Measurements from ENCODE around the gene ACTR1B.
"Not testable (repeated sequence)": the region's sequence is repeated elsewhere in the genome, so short reads cannot be mapped to it uniquely, and the experiment has no call there.

The ACTR1B gene

DNA sequence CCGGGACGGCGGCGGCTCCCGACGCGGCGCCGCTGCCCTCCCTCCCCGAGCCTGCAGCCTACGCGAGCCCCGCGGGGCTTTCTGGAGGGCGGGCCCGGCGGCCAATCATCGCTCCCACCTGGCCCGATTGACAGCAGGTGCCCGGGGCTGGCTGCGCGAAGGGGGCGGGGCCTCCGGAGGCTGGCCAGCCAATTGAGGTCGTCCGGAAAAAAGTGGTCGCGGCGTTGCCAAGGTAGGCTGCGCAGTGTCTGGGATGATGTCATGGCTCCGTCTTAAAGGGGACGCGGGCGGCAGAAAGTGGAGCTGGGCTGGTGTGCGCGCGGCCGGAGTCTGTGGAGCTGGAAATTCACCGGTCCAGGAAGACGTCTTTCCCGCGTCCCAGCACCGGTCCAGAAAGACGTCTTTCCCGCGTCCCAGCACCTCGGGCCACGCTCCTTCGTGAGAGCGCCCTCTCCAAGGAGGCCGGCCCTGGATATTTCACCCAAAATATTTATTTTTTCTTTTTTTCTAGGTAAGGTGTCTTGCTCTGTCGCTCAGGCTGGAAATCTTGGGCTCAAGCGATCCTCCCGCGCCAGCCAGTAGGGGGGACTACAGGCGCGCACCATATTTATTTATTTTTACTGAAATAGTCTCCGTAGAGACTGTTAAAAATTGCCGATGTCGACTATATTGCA, at the start of gene ACTR1B:
Gene ACTR1B (minus strand): TSS at position 83 of the 674 bp plus-strand sequence. CDS start 154 bp downstream, outside the sequence.
- peak; percentile 97 to 98 for DNase-seq

DNA sequence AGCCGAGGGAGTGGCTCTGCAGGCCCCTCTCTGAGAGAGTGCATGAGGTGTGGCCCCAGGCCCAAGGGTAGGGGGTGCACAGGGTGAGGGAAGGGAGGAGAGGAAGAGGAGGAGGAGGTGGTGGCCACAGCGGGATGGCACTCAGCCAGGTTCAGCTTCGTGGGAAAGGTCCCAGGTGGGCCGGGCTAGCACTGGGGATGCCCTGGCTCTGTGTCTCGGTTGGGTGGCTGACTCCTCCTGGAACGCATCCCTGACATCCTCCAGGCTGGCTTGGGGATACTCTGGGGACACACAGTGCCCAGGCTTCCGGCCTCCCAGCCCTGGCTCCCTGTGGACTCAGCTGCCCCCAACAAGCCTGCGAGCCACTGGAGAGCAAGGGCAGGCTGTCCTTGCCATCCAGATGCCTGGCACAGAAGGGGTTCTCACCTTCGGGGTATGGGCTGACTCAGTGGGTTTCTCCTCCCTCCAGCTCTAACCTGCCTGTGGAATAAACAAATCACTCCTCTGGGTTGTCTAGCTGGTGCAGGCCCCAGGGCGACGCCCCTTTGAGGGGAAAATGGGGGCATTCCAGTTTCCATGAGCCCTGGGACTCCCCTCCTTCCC, 49.0 kb upstream of the ACTR1B start:
- DNase-seq, result no peak

DNA sequence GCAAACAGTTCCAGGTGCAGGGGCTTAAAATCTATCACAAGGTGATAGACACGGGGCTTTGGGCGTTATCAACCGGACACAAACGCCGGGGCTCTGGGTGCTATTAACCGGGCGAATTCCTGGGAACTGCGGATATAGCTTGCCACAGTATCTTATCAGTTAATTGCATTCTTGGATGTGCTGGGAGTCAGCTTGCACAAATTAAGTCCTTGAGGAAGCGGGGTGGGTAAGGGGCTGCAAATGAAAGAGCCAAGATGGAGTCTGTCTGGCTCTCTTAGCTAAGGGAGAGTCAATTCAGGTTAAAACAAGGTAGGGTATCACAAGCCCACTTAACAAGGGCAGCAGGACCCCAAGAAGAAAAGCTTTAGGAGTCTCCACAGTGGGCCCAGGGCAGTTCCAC, 48.3 kb upstream of the ACTR1B start:
- DNase-seq, result not testable (repeated sequence)

DNA sequence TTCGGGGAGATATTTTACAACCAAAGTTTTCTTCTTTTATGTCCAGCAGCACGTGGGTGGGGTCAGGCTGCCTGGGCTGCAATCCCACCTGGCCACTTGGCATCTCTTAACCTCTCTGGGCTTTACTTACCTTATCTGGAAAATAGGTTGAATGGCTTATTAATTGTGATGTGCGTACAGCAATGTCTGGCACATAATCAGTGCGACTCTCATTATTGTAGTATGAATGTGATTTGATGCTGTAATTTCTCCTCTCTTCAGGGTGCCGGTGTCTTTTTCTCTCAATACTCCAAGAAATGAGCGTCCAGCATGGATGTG, 47.5 kb upstream of the ACTR1B start:
- no peak for DNase-seq

DNA sequence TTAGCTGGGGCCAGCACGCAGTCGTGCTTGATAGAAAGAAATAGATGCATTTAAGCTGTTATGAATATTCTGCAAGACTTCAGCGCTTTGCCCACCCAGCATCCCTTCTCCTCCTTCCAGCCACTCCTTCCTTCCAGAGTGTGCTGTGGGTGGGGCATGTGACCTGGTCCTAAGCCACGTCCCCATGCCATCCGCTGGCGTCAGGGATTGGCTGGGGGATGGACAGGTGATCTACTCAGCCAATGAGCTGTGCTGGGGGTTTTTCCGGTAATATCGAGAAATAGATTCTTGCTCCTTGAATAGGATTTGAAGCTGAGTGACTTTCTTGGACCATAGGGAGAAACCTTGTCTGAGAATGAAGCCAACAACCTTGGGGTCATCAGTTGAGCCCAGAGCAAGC, 44.8 kb upstream of the ACTR1B start:
- DNase-seq, result no peak

DNA sequence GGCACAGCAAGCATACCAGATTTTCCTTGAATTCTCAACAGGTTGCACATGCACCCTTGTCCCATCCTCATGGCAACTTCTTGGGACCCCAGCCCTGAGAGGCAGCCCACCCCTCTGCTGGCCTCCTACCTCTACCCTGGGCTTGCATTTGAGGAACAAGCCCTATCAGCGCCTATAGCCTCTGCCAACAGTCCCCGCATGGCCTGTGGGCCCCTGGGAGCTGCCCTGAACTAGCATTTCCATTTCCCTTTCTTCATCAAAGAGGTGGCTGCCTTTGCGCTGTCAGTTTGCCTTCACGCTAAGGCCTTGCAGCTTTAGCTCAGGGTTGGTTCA, 44.2 kb upstream of the ACTR1B start:
- DNase-seq, result no peak

DNA sequence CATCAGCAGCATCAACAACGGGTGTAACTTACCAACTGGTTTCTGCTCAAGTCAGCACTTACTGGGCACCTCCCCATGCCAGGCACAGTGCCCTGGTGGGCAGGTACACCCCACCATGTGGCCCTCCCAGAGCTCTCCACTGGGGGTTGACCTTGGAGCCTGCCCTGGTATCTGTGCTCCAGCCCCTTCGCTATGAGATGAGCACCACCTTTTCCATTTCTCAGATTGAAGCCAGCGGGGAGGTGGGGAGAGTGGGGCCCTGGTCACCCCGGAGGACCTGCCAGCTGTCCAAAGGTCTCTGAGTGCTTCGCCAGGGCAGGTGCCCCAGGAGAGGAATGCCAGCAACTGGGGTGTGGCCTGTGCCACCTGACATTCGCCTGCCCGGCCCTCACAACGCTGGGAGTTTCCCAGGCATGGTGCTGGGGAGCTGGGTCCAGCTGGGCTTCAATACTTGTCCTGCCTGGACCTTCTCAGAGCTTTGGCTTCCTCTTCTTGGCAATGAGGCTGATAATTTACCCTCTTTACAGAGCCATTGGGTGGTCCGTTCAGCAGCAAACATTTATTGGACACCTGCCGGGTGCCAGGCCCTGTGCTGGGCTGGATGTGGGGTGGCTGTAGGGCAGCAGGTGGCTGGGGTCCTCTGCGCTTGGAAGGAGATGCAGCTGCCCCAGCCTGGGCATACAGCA, 43.7 kb upstream of the ACTR1B start:
- peak; percentile 1 to 12 for DNase-seq

DNA sequence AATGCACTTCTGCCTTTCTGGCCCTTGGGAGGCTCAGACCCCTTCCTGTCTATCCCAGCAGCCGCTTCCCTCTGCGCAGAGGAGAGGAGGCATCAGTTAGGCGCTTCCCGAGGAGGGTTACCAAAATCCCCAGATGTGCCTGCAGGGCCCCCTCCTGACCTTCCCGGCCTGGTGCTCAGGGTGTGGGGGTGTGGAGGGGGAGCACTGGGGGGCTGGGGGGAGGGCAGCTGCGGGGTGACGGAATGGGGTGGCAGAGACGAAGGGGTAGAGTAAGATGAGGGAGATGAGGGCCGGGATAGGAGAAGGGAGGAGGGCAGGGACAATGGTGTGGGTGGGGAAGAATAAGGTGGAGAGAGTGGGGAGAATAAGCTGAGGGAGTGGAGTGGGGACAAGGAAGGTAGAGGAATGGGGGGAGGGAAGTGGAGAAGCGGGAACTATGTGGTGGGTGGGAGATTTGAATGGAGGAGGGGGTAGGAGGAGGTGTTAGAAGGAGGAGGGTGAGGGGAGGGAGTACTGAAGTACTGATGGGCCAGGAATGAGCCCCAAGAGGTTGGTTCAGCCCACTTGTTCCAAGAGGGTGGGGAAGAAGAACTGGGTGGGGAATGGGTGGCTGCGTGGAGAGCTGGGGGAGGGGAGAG, 43.0 kb upstream of the ACTR1B start:
- peak; percentile 6 to 14 for DNase-seq

DNA sequence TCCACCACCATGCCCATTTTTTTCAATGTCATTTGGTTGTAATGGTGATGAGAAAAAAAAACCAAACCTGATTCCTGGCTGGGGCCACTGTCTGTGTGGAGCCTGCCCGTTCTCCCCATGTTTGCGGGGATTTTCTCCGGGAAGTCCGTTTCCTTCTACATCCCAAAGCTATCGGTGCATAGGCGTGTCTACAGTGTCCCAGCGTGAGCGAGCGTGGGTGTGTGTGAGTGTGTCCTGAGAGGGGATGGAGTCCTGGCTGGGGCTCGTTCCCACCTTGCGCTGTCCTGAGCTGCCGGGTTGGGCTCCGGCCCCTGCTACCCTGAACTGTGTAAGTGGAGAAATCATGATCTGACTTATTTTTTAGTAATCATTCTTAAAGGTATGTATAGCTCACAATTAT, 42.3 kb upstream of the ACTR1B start:
- DNase-seq, result peak; percentile 2 to 5

DNA sequence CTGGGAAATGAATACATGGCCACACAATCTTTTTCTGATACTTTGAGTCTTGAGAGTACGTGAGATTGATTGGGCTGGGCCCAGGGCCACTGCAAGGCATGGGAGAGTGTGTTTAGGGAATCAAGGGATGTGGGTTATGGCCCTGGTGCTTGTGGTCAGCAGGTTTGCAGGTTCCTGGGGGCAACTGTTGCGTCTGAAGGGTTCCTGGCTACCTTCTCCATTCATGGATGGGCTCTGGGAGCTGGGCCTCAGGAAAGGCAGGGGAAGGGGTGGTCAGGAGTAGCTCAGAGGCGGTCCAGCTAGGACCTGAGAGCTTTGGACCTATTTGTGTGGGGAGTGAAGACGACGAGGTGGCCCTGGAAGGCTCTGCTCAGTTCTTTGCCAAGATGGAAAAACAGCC, 41.1 kb upstream of the ACTR1B start:
- no peak for DNase-seq

DNA sequence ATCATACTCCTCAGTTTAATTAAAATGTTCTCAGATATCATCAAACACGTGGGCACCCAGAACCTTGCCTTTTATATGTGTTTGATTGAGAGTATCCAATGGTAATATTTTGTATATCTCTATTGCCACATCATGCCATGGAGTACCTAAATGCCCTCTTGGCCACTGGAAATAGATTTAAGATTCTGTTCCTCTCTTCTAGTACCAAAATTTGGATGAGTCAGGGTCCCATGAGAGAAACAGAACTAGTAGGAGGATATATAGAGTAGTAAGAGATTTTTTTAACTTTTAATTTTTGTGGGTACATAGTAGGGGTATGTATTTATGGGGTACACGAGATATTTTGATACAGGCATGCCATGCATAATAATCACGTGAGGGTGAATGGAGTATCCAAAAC, 39.9 kb upstream of the ACTR1B start:
- DNase-seq, result no peak

DNA sequence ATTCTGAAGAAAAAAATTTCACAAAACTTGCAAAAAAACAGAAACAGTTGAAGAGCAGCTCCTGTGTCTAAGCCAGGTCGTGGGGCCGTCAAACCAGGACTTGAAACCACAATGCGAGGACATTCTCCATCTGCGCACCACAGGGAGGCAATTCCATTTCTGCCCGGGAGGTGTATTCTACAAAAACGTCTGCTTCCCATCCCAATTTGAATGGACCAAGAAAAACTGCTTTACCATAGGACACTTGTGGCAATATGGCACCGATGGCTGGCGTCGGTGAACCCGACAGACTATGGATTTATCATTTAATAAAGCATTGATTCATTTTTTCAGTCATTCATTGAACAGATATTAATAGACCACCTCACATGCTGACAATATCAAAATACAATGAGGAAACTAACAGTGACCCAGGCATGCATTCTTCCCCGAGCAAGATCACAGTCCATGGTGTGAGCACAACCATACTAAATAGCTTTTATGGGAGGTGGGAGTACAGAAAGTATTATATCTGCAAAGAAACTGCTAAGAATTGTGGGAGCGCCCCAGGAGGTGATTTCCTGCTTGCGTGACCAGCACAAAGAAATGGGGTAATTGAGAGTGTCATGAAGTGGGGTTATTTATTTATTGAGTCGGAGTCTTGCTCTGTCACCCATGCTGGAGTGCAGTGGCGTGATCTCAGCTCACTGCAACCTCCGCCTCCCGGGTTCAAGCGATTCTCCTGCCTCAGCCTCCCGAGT, 39.1 kb upstream of the ACTR1B start:
- DNase-seq, result no peak

DNA sequence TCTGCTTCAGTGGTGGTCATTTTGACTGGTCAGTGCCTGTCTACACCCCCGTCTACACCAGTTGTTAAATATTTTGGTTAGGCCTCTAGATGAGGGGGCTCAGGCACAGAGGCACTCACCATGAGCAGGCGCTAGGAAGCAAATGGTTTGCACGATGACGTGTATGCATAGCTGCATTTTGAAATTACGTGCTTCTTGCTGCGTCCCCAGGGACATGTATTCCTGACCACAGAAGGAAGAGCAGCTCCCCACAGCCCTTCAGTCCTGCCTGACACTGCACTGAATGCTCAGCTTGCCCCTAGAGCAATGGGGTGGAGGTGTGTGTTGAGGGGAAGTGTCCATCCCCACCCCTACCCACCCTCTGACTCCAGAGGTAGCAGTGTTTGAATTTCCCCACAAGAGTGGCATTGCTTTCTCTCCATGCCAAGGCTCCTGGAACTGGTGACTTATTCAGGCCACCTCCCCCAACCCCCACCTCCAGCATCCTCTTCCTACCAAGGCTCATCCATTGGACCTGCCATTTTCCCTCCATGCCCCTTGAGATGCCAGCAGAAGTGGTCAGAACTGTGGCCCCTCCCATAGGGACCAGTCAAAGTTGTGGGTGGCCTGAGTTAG, 38.1 kb upstream of the ACTR1B start:
- no peak for DNase-seq

DNA sequence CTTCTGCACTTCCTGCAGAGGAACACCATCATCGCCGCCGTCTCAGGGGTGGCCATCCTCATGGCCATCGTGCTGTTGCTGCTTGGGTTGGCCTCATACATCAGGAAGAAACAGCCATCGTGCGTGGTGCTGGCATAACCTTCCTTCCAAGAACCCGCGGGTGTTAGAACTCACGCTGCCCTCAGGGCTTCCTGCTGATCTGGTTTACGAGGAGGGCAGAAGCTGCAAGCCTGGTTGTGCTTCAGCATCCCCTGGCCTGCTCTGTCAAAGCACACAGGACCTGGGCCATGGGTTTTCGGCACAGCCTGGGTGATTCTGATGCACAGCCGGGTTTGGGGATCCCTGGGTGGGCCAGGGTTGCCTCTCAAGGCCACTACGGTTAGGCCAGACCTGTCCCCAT, 37.3 kb upstream of the ACTR1B start:
- no peak for DNase-seq

DNA sequence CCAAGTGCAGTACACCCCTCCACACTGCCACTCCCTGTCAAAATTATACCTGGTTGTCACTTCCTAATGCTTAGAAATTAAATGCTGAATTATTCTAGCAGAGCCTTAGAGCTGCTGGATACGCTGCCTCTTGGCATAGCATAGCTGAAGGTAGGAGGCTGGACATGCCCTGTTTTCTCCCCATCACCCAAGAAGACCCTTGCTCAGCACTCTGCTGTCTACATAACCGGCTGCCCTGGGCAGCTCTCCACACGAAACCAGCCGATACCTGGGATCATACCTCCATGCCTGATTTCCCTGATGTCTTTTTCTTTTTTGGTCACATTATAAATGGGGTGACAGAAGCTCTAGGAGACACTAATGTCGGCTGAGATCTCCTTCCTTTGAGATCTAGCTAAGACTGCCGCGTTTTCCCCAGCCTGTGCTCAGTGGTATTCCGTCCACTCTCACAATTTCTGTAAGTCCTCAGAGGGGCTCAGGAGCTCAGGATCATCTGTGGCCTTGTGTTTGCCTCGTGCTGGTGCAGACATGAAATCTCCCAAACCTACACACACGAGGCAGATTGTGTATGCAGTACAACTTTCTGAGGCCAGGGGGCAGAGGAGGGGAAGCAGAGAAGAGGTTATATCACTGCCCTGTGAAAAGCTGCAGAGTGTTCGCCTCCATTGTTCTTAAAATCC, 36.1 kb upstream of the ACTR1B start:
- DNase-seq, result peak; percentile 80 to 81

DNA sequence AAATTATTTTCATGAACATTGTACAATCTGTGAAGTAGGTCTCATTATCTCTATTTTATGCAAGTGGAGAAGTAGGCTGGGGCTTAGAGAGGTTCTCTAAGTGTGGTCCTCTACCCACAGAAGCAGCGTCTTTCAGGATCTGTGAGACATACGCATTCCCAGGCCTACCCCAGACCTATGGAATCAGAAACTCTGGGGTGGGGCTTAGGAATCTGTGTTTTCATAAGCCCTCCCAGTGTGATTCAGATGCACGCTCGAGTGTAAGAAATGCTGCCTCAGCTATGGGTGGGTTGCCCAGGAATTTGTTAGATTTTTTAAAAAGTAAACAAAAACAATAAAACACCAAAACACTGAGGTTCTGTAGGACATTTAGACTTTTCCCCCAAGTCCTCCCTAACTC, 34.7 kb upstream of the ACTR1B start:
- DNase-seq, result no peak

DNA sequence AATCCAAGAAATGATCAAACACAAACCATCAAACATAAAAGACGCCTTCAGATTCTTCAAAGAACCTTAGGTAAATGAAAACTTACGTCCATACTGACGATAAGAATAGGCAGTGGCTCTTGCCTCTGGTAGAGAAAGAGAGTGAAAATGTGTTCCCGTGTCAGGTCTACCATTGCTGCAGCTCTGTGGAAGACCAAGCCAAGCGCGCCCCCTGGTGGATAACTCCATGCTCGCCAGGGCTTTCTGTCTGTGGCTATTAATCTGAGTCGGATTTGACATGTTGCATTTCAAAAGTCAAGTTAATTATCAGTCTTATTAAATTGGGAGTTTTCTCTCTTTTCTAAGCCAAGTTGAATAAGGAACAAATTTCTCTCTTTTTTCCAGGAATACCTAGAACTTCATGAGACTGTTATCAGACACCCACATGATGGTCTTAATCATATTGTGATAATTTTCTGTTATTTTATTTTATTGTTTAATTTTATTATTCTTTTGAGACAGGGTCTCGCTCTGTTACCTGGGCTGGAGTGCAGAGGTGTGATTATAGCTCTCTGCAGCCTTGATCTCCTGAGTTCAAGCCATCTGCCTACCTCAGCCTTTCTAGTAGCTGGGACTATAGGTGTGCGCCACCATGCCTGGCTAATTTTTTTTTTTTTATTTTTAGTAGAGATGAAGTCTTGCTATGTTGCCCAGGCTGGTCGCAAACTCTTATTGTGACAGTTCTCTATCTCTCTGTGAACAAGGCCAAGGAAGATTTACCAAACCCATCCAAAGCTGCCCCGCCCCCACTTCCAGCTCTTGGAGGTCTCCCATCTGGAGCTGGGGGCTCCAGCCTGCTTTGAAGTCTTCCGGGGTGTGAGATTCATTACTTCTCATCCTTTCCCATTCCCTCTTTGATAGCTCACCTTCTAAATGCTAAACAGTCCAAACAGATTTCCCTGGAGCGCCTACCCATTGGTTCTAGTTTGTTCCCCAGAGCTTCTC, 33.7 kb upstream of the ACTR1B start:
- DNase-seq, result peak; percentile 95 to 96

DNA sequence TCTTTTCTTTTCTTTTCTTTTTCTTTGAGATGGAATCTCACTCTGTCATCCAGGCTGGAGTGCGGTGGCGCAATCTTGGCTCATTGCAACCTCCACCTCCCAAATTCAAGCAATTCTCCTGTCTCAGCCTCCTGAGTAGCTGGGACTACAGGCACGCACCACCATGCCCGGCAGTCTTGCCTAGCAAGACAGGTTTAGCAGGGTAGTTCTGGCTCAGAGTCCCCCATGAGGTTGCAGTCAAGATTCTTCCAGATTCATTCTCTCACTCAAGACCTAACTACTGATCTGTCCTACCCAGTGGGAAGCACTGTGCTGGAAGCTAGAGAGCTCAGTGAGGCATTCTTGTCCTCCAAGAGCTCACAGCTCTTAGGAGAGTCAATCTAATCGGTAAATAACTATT, 31.9 kb upstream of the ACTR1B start:
- DNase-seq, result no peak

DNA sequence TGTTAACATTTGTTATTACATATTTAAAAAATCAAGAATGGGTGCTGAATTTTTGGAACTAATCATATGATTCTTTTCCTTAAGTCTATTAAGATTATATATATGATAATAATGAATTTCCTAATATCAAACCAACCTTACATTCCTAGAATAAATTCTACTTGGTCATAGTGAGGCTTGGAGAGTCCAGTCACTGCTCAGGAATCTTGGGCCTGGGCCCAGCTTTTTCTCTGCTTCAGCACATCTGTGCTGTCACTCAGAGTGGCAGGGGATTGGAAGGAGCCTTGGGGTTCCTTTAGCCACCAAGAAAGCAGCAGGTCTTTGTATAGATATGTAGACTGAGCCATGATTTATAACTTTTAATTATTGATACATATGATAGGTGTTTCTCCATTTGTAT, 29.6 kb upstream of the ACTR1B start:
- DNase-seq, result no peak

DNA sequence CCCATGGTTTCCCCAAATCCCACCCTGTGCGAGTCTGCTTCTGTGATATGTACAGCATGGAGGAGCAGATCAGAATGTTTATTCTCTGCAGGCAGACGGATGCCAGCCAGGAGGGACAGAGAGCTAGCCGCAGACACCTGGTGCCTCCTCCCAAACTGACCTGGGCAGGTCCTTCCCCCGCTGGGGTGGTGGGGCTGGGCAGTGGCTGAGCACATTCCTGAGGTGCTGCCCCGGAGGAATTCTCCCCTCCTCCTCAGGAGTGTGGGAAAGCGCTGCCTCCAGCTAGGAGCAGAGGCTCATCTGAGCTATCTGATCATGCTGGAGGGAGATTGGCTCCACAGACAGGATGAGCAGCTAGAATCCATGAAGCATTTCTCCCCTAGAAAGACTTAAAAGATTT, 27.3 kb upstream of the ACTR1B start:
- DNase-seq, result no peak
